HCT116 (cell line): ENCODE data around the gene ZFP14. TPM values are rescaled to one million over a fixed set of nuclear protein-coding genes. Genes with fewer than 3 reads are reported as not detected.

ENCODE experiments used
- ATAC-seq: fragments of 200-7000 bp; cut with Tn5 transposase; 2 replicates; pipeline ENCODE4 v1.9.1; 2020; ENCODE audit warnings: mild to moderate bottlenecking, moderate library complexity
- BruUV-seq: library from RNA; stranded (reverse); fragments of 400-500 nt; replicated peaks from 2 replicates; lab custom pipeline; 2021; lab: Mats Ljungman, UMichigan
- CTCF ChIA-PET: fragments of 300-600 bp; sonication (Branson Sonifier 250); formaldehyde crosslinking; loops from one replicate; lab custom pipeline; 2021; ENCODE audit warnings: antibody characterized with exemption; lab: Charles Lee
- POLR2A ChIA-PET: fragments of 300-600, 350-600 bp; sonication (Branson Sonifier 250); formaldehyde crosslinking; loops from one replicate; lab custom pipeline; 2021; ENCODE audit warnings: antibody characterized with exemption; lab: Charles Lee
- RAD21 ChIA-PET, 2 experiments: fragments of 300-600 bp; sonication (Branson Sonifier 250); formaldehyde crosslinking; loops; one replicate each; lab custom pipeline; 2023; ENCODE audit warnings: low total read pairs in 2 of 2; ENCODE audit not compliant: uncharacterized antibody in 2 of 2, unreplicated experiment in 2 of 2, low non-redundant PET in 1 of 2; lab: Charles Lee
- DNase-seq: peaks from one replicate; pipeline ENCODE4 v3.0.0-alpha.2; 2010; ENCODE audit warnings: low read depth, low spot score
- H2AFZ ChIP-seq: fragments of 200-600 bp; shearing (Covaris generic), sonication (generic); 2 replicates; pipeline ENCODE4 v1.6.1; 2017; ENCODE audit warnings: low read depth, mixed run types, mixed read lengths, antibody characterized with exemption, low read length; ENCODE audit not compliant: poor library complexity, severe bottlenecking
- H3K27ac ChIP-seq: 2 replicates; pipeline ENCODE4 v1.5.1; 2012; ENCODE audit warnings: low read depth, low read length
- H3K27me3 ChIP-seq: fragments of 200-600 bp; sonication (generic); 2 replicates; pipeline ENCODE4 v1.6.1; 2016; ENCODE audit warnings: mixed run types, low read length, mixed read lengths; ENCODE audit not compliant: insufficient read depth
- H3K36me3 ChIP-seq, 2 experiments: fragments of 200-500 bp in 1 of 2; fragments of 200-600 bp in 1 of 2; sonication (Bioruptor generic) in 1 of 2; sonication (generic) in 1 of 2; 2 replicates each; pipeline versions ENCODE4 v1.5.1 to v1.6.1; 2014 to 2016; ENCODE audit warnings: low read length in 2 of 2, inconsistent platforms in 1 of 2, mixed read lengths in 1 of 2, mixed run types in 1 of 2; ENCODE audit not compliant: insufficient read depth in 2 of 2, control insufficient read depth in 1 of 2
- H3K4me1 ChIP-seq, 2 experiments: fragments of 200-600 bp in 1 of 2; sonication (generic) in 1 of 2; 2 replicates each; pipeline versions ENCODE4 v1.5.1 to v1.6.1; 2012 to 2017; ENCODE audit warnings: low read length in 2 of 2, inconsistent platforms in 1 of 2, mild to moderate bottlenecking in 1 of 2, mixed read lengths in 1 of 2, mixed run types in 1 of 2, moderate library complexity in 1 of 2; ENCODE audit not compliant: insufficient read depth in 2 of 2, control insufficient read depth in 1 of 2
- H3K4me2 ChIP-seq: fragments of 200-600 bp; sonication (generic); 2 replicates; pipeline ENCODE4 v1.6.1; 2017; ENCODE audit warnings: mixed run types, low read length, mixed read lengths
- H3K4me3 ChIP-seq, 2 experiments: fragments of 200-600 bp in 1 of 2; sonication (generic) in 1 of 2; replicated peaks in 1 of 2; 2 replicates each; pipeline ENCODE4 v1.5.1; 2011 to 2016; ENCODE audit warnings: low read length in 2 of 2, control low read depth in 1 of 2, low read depth in 1 of 2, mild to moderate bottlenecking in 1 of 2, mixed read lengths in 1 of 2, mixed run types in 1 of 2
- H3K79me2 ChIP-seq: fragments of 200-600 bp; sonication (generic); 2 replicates; pipeline ENCODE4 v1.6.1; 2017; ENCODE audit warnings: mild to moderate bottlenecking, mixed run types, low read length, moderate library complexity, mixed read lengths; ENCODE audit not compliant: insufficient read depth
- H3K9ac ChIP-seq: fragments of 200-600 bp; sonication (generic); 2 replicates; pipeline ENCODE4 v1.6.1; 2016; ENCODE audit warnings: low read length, mixed read lengths
- H3K9me2 ChIP-seq: fragments of 200-600 bp; sonication (generic), shearing (Covaris generic); 2 replicates; pipeline ENCODE4 v1.6.1; 2017; ENCODE audit warnings: mixed run types, mild to moderate bottlenecking, moderate library complexity; ENCODE audit not compliant: insufficient read depth
- H3K9me3 ChIP-seq, 2 experiments: fragments of 200-500 bp in 1 of 2; fragments of 200-600 bp in 1 of 2; sonication (Bioruptor generic) in 1 of 2; sonication (generic) in 1 of 2; 2 replicates each; pipeline ENCODE4 v1.6.1; 2014 to 2017; ENCODE audit warnings: low read length in 2 of 2, mixed read lengths in 2 of 2, inconsistent platforms in 1 of 2, low read depth in 1 of 2, mild to moderate bottlenecking in 1 of 2, mixed run types in 1 of 2, moderate library complexity in 1 of 2; ENCODE audit not compliant: control insufficient read depth in 1 of 2, insufficient read depth in 1 of 2
- H4K20me1 ChIP-seq: fragments of 200-600 bp; sonication (generic), shearing (Covaris generic); 2 replicates; pipeline ENCODE4 v1.6.1; 2017; ENCODE audit warnings: mixed run types, mild to moderate bottlenecking, moderate library complexity; ENCODE audit not compliant: insufficient read depth
- CEBPB ChIP-seq: IDR thresholded peaks from 2 replicates; pipeline ENCODE4 v1.6.1; 2012; ENCODE audit warnings: low read depth
- EGR1 ChIP-seq: IDR thresholded peaks from 2 replicates; pipeline ENCODE4 v1.6.1; 2012; ENCODE audit warnings: low read depth
- ELF1 ChIP-seq: IDR thresholded peaks from 2 replicates; pipeline ENCODE4 v1.6.1; 2012; ENCODE audit warnings: low read depth, borderline replicate concordance
- EZH2 ChIP-seq: fragments of 200-600 bp; sonication (generic); IDR thresholded peaks from 2 replicates; pipeline ENCODE4 v1.6.1; 2017; ENCODE audit warnings: antibody characterized with exemption, mixed run types
- FOSL1 ChIP-seq: IDR thresholded peaks from 2 replicates; pipeline ENCODE4 v1.6.1; 2012; ENCODE audit warnings: low read depth
- POLR2A ChIP-seq: IDR thresholded peaks from 2 replicates; pipeline ENCODE4 v1.7.0; 2011; ENCODE audit warnings: borderline replicate concordance; ENCODE audit not compliant: insufficient read depth, insufficient read length; ENCODE audit errors: extremely low read depth
- POLR2AphosphoS5 ChIP-seq: IDR thresholded peaks from 2 replicates; pipeline ENCODE4 v1.6.1; 2011; ENCODE audit warnings: mild to moderate bottlenecking, low read depth, low read length, moderate library complexity
- SP1 ChIP-seq: IDR thresholded peaks from 2 replicates; pipeline ENCODE4 v1.6.1; 2012; ENCODE audit warnings: low read depth
- TCF7L2 ChIP-seq: IDR thresholded peaks from 2 replicates; pipeline ENCODE4 v1.7.0; 2011; ENCODE audit warnings: borderline replicate concordance, inconsistent platforms; ENCODE audit not compliant: insufficient read depth, insufficient read length; ENCODE audit errors: extremely low read depth
- YY1 ChIP-seq: IDR thresholded peaks from 2 replicates; pipeline ENCODE4 v1.6.1; 2011; ENCODE audit warnings: low read length, low read depth, moderate library complexity, mild to moderate bottlenecking; ENCODE audit not compliant: insufficient replicate concordance; ENCODE audit errors: extremely low read depth
- intact Hi-C: fragments of 100-400 bp; cut with micrococcal nuclease; formaldehyde crosslinking; loops from 2 replicates; pipeline ENCODE4 v1.10.0; 2022
- total RNA-seq: library from RNA; stranded (reverse); gene quantifications from one replicate; pipeline ENCODE4 v1.2.1, GENCODE V29; 2021; ENCODE audit not compliant: unreplicated experiment
- TF ChIP-seq, protein P1 (sequence below): IDR thresholded peaks from 2 replicates; pipeline ENCODE4 v1.6.1; 2012

ZFP14 gene
- total RNA-seq, 1 experiment from 2014 or later, result 2.8 TPM

DNA sequence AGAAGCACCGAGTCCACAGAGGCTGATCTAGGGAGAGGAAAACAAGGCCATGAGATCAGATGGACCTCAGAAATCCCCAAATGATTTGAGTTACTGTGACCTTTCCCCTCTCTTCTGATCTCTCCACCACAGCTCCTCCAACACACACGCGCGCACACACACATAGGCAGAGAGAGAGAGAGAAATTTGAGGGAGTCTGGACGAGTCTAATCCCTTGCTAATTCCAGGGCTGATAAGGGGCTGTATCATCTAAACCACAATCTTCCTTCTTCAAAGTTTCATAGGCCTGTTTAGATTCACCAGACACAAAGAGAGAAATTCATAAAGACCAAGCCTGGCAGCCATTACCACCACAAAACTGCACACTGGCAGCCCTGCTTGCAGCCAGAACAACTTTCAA is 30.8 kb upstream of the ZFP14 start:
- intact Hi-C loops, result no loop called here
- no TSS peak for BruUV-seq
- Histone ChIP-seq H3K4me1 (no peaks in the 10 kb centered on the region), H3K9me2 (no peaks in the 10 kb centered on the region), H3K27ac (no peak overlapping the region), H3K27me3 (no peaks in the 10 kb centered on the region), H3K79me2 (no peaks in the 10 kb centered on the region), H3K9ac (no peak overlapping the region), H3K4me3 (no peak overlapping the region), H2AFZ (no peak overlapping the region), H3K4me2 (no peak overlapping the region), H4K20me1 (no peaks in the 10 kb centered on the region), H3K36me3 (no peaks in the 10 kb centered on the region), H3K9me3 (peaks cover 11 to 14% of the 10 kb centered on the region in 2 experiments; a peak in 3 of 4 replicates)
- ChIA-PET POLR2A (no interaction called here), CTCF (no interaction called here), RAD21 (no interaction called here)
- DNase-seq (no peak), ATAC-seq (no peak)
- no peak for TF ChIP-seq EZH2
- no peak for TF ChIP-seq CEBPB

DNA sequence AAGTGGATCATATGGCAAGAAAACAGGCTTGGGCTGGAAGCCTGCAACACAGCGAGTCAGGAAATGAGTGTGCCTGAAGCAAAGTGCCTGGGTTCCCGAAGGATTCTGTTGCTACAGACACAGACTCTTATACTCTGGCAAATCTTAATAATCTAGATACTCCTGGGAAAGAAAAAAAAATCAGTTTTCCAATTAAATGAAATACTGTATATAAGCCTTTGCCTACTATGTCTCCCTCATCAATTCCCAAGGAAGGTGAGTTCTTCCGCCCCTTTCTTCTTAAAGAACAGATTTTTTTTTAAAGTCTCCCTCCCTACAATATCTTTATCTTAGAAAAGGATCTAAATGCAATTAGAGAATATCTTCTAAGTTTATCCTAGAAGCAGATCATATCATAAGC is 29.1 kb upstream of the ZFP14 start:
- POLR2A ChIA-PET, result no interaction called here
- no peak overlapping the region for H3K4me3 ChIP-seq
- RAD21 ChIA-PET, result no interaction called here
- peaks cover 11 to 18% of the 10 kb centered on the region in 2 experiments; a peak in 3 of 4 replicates for H3K9me3 ChIP-seq
- CTCF ChIA-PET, result no interaction called here
- ATAC-seq (no peak), DNase-seq (no peak)
- H3K4me2 ChIP-seq, result no peak overlapping the region
- H3K36me3 ChIP-seq, result no peaks in the 10 kb centered on the region
- intact Hi-C loops, result no loop called here
- BruUV-seq, result no TSS peak
- H3K27me3 ChIP-seq, result no peaks in the 10 kb centered on the region
- H3K9me2 ChIP-seq, result no peaks in the 10 kb centered on the region
- no peak for TF ChIP-seq CEBPB
- no peak overlapping the region for H3K9ac ChIP-seq
- H3K79me2 ChIP-seq, result no peaks in the 10 kb centered on the region
- H3K27ac ChIP-seq, result no peak overlapping the region
- H2AFZ ChIP-seq, result no peak overlapping the region
- no peaks in the 10 kb centered on the region for H3K4me1 ChIP-seq
- no peaks in the 10 kb centered on the region for H4K20me1 ChIP-seq

DNA sequence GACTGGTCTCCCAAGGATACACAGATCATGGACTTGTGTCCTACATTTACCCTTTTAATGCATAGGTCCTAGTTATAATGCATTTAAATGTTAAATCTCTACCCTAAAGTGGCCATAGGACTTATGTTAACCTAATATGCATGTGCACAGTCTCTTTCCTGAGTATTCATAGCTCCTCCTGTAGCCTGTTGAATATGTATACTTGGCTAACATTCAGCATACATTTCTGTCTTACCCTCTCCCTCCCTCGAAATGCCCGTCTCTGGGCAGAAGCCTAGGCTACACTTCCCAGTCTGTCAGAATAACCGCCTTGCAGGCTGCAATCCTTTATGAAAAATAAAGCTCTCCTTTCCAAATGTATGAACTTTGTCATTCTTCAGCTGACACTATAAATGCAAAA is 25.5 kb upstream of the ZFP14 start:
- DNase-seq, result no peak
- BruUV-seq, result no TSS peak
- no peaks in the 10 kb centered on the region for H3K36me3 ChIP-seq
- TF ChIP-seq SP1, result no peak
- no peak for TF ChIP-seq TCF7L2
- TF ChIP-seq ELF1, result no peak
- no peak for TF ChIP-seq FOSL1
- no peak for TF ChIP-seq CEBPB
- TF ChIP-seq, protein P1, sequence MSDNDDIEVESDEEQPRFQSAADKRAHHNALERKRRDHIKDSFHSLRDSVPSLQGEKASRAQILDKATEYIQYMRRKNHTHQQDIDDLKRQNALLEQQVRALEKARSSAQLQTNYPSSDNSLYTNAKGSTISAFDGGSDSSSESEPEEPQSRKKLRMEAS, result no peak
- TF ChIP-seq POLR2AphosphoS5, result no peak
- TF ChIP-seq EGR1, result no peak
- no peak for TF ChIP-seq EZH2
- no peak for TF ChIP-seq YY1
- no peak for TF ChIP-seq POLR2A

More for the DNA sequence above, 25.5 kb upstream of the ZFP14 start:
- H3K27me3 ChIP-seq, result no peaks in the 10 kb centered on the region
- no peaks in the 10 kb centered on the region for H3K4me1 ChIP-seq
- no peaks in the 10 kb centered on the region for H3K79me2 ChIP-seq
- no peak overlapping the region for H2AFZ ChIP-seq
- no peaks in the 10 kb centered on the region for H3K9me2 ChIP-seq
- no peak for ATAC-seq
- POLR2A ChIA-PET, result no interaction called here
- no peak overlapping the region for H3K9ac ChIP-seq
- H3K27ac ChIP-seq, result no peak overlapping the region
- RAD21 ChIA-PET, result no interaction called here
- H4K20me1 ChIP-seq, result no peaks in the 10 kb centered on the region
- intact Hi-C loops, result no loop called here
- H3K4me2 ChIP-seq, result no peak overlapping the region
- peaks cover 7 to 28% of the 10 kb centered on the region in 2 experiments; a peak in 3 of 4 replicates for H3K9me3 ChIP-seq
- no peak overlapping the region for H3K4me3 ChIP-seq
- CTCF ChIA-PET, result no interaction called here
